Loucy (cell line): Measurements from ENCODE around the gene DES.

Experiments
- CTCF ChIP-seq: fragments of 200-600 bp; sonication (generic); conservative IDR thresholded peaks from 2 replicates; pipeline ENCODE4 v1.5.1; 2014; ENCODE audit warnings: mild to moderate bottlenecking, antibody characterized with exemption, low read length
- EZH2phosphoT487 ChIP-seq: fragments of 200-600 bp; IDR thresholded peaks from 2 replicates; pipeline ENCODE4 v1.6.1; 2018; ENCODE audit warnings: antibody characterized with exemption, mild to moderate bottlenecking, moderate library complexity, borderline replicate concordance

- TF ChIP-seq CTCF: no peak
- no peak for TF ChIP-seq EZH2phosphoT487
These were observed 26.5 kb downstream of the DES start for GRCh38 chr2:219444566-219445091.
